Measurements from ENCODE around the gene KMT2A.

Gene KMT2A

DNA sequence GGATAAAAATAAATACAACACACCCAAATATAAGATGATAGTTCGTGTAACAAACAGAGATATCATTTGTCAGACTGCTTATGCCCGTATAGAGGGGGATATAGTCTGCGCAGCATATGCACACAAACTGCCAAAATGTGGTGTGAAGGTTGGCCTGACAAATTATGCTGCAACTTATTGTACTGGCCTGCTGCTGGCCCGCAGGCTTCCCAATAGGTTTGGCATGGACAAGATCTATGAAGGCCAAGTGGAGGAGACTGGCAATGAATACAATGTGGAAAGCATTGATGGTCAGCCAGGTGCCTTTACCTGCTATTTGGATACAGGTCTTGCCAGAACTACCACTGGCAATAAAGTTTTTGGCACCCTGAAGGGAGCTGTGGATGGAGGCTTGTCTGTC lies 124.5 kb downstream of the KMT2A start:
- H3K27ac ChIP-seq (ENCODE audit: low read length) = no peak overlapping the region
- no peak overlapping the region for H3K4me3 ChIP-seq (ENCODE audit: low read length)
- H3K4me1 ChIP-seq (ENCODE audit: low read length) = no peaks in the 10 kb centered on the region
- no peaks in the 10 kb centered on the region for H3K9me3 ChIP-seq (replicated peaks; ENCODE audit: insufficient read depth, low read length)
- H3K27me3 ChIP-seq (replicated peaks; ENCODE audit: insufficient read depth, low read length) = no peaks in the 10 kb centered on the region
- TF ChIP-seq, protein P1, sequence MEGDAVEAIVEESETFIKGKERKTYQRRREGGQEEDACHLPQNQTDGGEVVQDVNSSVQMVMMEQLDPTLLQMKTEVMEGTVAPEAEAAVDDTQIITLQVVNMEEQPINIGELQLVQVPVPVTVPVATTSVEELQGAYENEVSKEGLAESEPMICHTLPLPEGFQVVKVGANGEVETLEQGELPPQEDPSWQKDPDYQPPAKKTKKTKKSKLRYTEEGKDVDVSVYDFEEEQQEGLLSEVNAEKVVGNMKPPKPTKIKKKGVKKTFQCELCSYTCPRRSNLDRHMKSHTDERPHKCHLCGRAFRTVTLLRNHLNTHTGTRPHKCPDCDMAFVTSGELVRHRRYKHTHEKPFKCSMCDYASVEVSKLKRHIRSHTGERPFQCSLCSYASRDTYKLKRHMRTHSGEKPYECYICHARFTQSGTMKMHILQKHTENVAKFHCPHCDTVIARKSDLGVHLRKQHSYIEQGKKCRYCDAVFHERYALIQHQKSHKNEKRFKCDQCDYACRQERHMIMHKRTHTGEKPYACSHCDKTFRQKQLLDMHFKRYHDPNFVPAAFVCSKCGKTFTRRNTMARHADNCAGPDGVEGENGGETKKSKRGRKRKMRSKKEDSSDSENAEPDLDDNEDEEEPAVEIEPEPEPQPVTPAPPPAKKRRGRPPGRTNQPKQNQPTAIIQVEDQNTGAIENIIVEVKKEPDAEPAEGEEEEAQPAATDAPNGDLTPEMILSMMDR (IDR thresholded peaks at IDR 0.05; ENCODE audit: low read length) = no peak
- no peak for TF ChIP-seq EZH2phosphoT487 (IDR thresholded peaks at IDR 0.05; ENCODE audit: low read length)
- TF ChIP-seq EZH2 (optimal IDR thresholded peaks at IDR 0.05; ENCODE audit: low read depth, low read length) = no peak
- no peaks in the 10 kb centered on the region for H3K9me2 ChIP-seq (replicated peaks; ENCODE audit: insufficient read depth, low read length)
- no peak for DNase-seq
- H3K4me2 ChIP-seq (ENCODE audit: low read depth, low read length) = no peak overlapping the region
- no peaks in the 10 kb centered on the region for H4K20me1 ChIP-seq (ENCODE audit: insufficient read depth, low read length)
- no peaks in the 10 kb centered on the region for H3F3A ChIP-seq (ENCODE audit: insufficient read depth, low read length)
- no peaks in the 10 kb centered on the region for H3K79me2 ChIP-seq (ENCODE audit: low read length)
- H3K36me3 ChIP-seq (replicated peaks; ENCODE audit: insufficient read depth, low read length) = no peaks in the 10 kb centered on the region
- no peak overlapping the region for H3K9ac ChIP-seq (ENCODE audit: low read length)
- H2AFZ ChIP-seq (ENCODE audit: low read length) = no peak overlapping the region

DNA sequence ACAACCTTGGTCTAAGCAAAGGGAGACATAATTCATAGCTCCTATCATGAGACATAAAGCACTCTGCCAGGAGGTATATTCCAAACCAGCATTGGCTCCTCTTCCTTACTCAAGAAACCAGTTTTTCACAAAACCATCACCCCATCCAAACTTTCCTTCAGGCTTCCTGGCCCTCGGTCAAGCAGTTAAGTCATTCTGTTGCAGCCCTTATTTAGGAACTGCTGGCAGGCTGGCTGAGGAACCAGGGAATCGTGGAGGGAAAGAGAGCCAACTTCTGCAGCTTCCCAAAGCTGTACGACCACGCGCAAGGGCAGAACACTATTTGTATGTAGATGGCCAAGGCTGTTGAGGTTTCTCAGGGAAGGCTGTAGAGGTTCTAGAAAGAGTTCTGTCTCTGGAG lies 128.8 kb downstream of the KMT2A start:
- Histone ChIP-seq H4K20me1 (ENCODE audit: insufficient read depth, low read length) (no peaks in the 10 kb centered on the region), H3K36me3 (replicated peaks; ENCODE audit: insufficient read depth, low read length) (no peaks in the 10 kb centered on the region), H3K9ac (ENCODE audit: low read length) (no peak overlapping the region), H3F3A (ENCODE audit: insufficient read depth, low read length) (0 out of 2 replicates have a peak, but pooled peaks cover 4% of the 10 kb centered on the region), H2AFZ (ENCODE audit: low read length) (no peak overlapping the region), H3K4me2 (ENCODE audit: low read depth, low read length) (0 out of 2 replicates have a peak overlapping the region, but pooled peaks have one; percentile 8), H3K4me1 (ENCODE audit: low read length) (no peaks in the 10 kb centered on the region), H3K9me3 (replicated peaks; ENCODE audit: insufficient read depth, low read length) (no peaks in the 10 kb centered on the region), H3K27ac (ENCODE audit: low read length) (no peak overlapping the region), H3K79me2 (ENCODE audit: low read length) (no peaks in the 10 kb centered on the region), H3K27me3 (replicated peaks; ENCODE audit: insufficient read depth, low read length) (no peaks in the 10 kb centered on the region), H3K9me2 (replicated peaks; ENCODE audit: insufficient read depth, low read length) (no peaks in the 10 kb centered on the region), H3K4me3 (ENCODE audit: low read length) (no peak overlapping the region)
- DNase-seq = no peak
- TF ChIP-seq EZH2phosphoT487 (IDR thresholded peaks at IDR 0.05; ENCODE audit: low read length) = no peak
- TF ChIP-seq, protein P1 (IDR thresholded peaks at IDR 0.05; ENCODE audit: low read length) = no peak
- no peak for TF ChIP-seq EZH2 (optimal IDR thresholded peaks at IDR 0.05; ENCODE audit: low read depth, low read length)

DNA sequence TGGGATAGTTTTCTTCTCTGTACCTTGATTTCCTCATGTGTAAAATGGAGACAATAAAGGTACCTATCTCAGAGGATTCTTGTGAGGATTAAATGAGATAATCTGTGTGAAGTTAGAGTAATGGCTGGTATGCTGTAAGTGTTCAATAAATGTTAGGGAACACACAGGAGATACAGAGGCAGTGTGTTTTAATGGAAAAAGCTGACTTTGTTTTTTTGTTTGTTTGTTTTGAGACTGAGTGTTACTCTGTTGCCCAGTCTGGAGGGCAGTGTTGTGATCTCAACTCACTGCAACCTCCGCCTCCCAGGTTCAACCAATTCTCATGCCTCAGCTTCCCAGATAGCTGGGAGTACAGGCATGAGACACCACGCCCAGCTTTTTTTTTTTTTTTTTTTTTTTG lies 133.4 kb downstream of the KMT2A start:
- Histone ChIP-seq H4K20me1 (ENCODE audit: insufficient read depth, low read length) (peaks cover 8% of the 10 kb centered on the region; the same call in 1 of the 2 replicates), H3K9ac (ENCODE audit: low read length) (no peak overlapping the region), H3K4me3 (ENCODE audit: low read length) (no peak overlapping the region; the same call in 1 of the 2 replicates), H3K36me3 (replicated peaks; ENCODE audit: insufficient read depth, low read length) (no peaks in the 10 kb centered on the region), H3K9me3 (replicated peaks; ENCODE audit: insufficient read depth, low read length) (no peaks in the 10 kb centered on the region), H3F3A (ENCODE audit: insufficient read depth, low read length) (peaks cover 12% of the 10 kb centered on the region; the same call in 1 of the 2 replicates), H3K27me3 (replicated peaks; ENCODE audit: insufficient read depth, low read length) (no peaks in the 10 kb centered on the region), H3K27ac (ENCODE audit: low read length) (no peak overlapping the region), H3K9me2 (replicated peaks; ENCODE audit: insufficient read depth, low read length) (no peaks in the 10 kb centered on the region), H2AFZ (ENCODE audit: low read length) (no peak overlapping the region), H3K4me2 (ENCODE audit: low read depth, low read length) (peak overlapping the region; percentile 17; the same call in 1 of the 2 replicates), H3K79me2 (ENCODE audit: low read length) (peaks cover 25% of the 10 kb centered on the region), H3K4me1 (ENCODE audit: low read length) (peaks cover 10% of the 10 kb centered on the region; the same call in 1 of the 2 replicates)
- no peak for DNase-seq
- TF ChIP-seq EZH2 (optimal IDR thresholded peaks at IDR 0.05; ENCODE audit: low read depth, low read length) = no peak
- TF ChIP-seq, protein P1 (IDR thresholded peaks at IDR 0.05; ENCODE audit: low read length) = no peak
- no peak for TF ChIP-seq EZH2phosphoT487 (IDR thresholded peaks at IDR 0.05; ENCODE audit: low read length)
